CD4-positive, alpha-beta T cell treated with Interleukin-15 for 4 hours (primary cell): ENCODE results near the gene KBTBD12.
"Not testable (repeated sequence)": the region's sequence is repeated elsewhere in the genome, so short reads cannot be mapped to it uniquely, and the experiment has no call there.

ENCODE experiments used
- DNase-seq: peaks from one replicate; pipeline ENCODE4 v3.0.0-alpha.2; 2020; ENCODE audit warnings: low spot score

KBTBD12 gene

GRCh38 chr3:127915115-127915936, at the start of gene KBTBD12:
KBTBD12 (plus strand) TSS chr3:127915232; CDS start chr3:127923062, 7,830 bp downstream.
- no peak for DNase-seq

GRCh38 chr3:127865941-127866340, 49.1 kb upstream of the KBTBD12 start:
- DNase-seq, result no peak

GRCh38 chr3:127867412-127867811, 47.6 kb upstream of the KBTBD12 start:
- no peak for DNase-seq

- DNase-seq, result no peak
Observed at GRCh38 chr3:127867986-127868385, 47.0 kb upstream of the KBTBD12 start.

GRCh38 chr3:127870156-127870555, 44.9 kb upstream of the KBTBD12 start:
- no peak for DNase-seq

GRCh38 chr3:127874097-127874496, 40.9 kb upstream of the KBTBD12 start:
- not testable (repeated sequence) for DNase-seq

GRCh38 chr3:127881586-127881985, 33.4 kb upstream of the KBTBD12 start:
- DNase-seq, result no peak

- no peak for DNase-seq
Observed at GRCh38 chr3:127884041-127884440, 31.0 kb upstream of the KBTBD12 start.

GRCh38 chr3:127886231-127886955, 28.6 kb upstream of the KBTBD12 start:
- no peak for DNase-seq

GRCh38 chr3:127886956-127887231, 28.1 kb upstream of the KBTBD12 start:
- no peak for DNase-seq

- no peak for DNase-seq
Observed at GRCh38 chr3:127887321-127887720, 27.7 kb upstream of the KBTBD12 start.

- no peak for DNase-seq
Observed at GRCh38 chr3:127888156-127888555, 26.9 kb upstream of the KBTBD12 start.

GRCh38 chr3:127888564-127889107, 26.4 kb upstream of the KBTBD12 start:
- no peak for DNase-seq

- no peak for DNase-seq
Observed at GRCh38 chr3:127889461-127889863, 25.6 kb upstream of the KBTBD12 start.

- DNase-seq, result no peak
Observed at GRCh38 chr3:127889976-127890650, 24.9 kb upstream of the KBTBD12 start.

- not testable (repeated sequence) for DNase-seq
Observed at GRCh38 chr3:127890651-127891290, 24.3 kb upstream of the KBTBD12 start.

- no peak for DNase-seq
Observed at GRCh38 chr3:127894481-127894880, 20.6 kb upstream of the KBTBD12 start.

GRCh38 chr3:127899200-127899599, 15.8 kb upstream of the KBTBD12 start:
- no peak for DNase-seq

- no peak for DNase-seq
Observed at GRCh38 chr3:127899766-127900165, 15.3 kb upstream of the KBTBD12 start.

GRCh38 chr3:127900536-127900935, 14.5 kb upstream of the KBTBD12 start:
- DNase-seq, result no peak

GRCh38 chr3:127902486-127902885, 12.5 kb upstream of the KBTBD12 start:
- no peak for DNase-seq
